ENCODE measurements around the gene PES1.

DNA sequence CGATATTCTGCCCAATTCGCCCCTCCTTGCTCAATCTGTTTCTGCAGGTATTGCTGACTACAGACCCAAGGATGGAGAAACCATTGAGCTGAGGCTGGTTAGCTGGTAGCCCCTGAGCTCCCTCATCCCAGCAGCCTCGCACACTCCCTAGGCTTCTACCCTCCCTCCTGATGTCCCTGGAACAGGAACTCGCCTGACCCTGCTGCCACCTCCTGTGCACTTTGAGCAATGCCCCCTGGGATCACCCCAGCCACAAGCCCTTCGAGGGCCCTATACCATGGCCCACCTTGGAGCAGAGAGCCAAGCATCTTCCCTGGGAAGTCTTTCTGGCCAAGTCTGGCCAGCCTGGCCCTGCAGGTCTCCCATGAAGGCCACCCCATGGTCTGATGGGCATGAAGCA lies 34.7 kb upstream of the PES1 start:
- TF ChIP-seq YY1 (IDR thresholded peaks at IDR 0.05; ENCODE audit: insufficient read depth, insufficient read length) = no peak
- TF ChIP-seq SUZ12 (IDR thresholded peaks at IDR 0.05; ENCODE audit: extremely low read depth, insufficient read depth, insufficient read length) = no peak
- TF ChIP-seq ZNF274 (IDR thresholded peaks at IDR 0.05; ENCODE audit: low read depth, low read length) = no peak

All from NT2/D1 (cell line).